Left ventricle myocardium inferior (tissue), 1 donor: Measurements from ENCODE around the gene MVB12A. TPM values are rescaled to one million over a fixed set of nuclear protein-coding genes. Genes with fewer than 3 reads are reported as not detected.

Experiments
- DNase-seq: peaks from one replicate; pipeline ENCODE4 v3.0.0-alpha.2; 2020
- H3K27ac ChIP-seq: fragments of 200-600 bp; replicated peaks from 2 replicates; pipeline ENCODE4 v1.8.0; 2021
- H3K27me3 ChIP-seq: fragments of 200-600 bp; 2 replicates; pipeline ENCODE4 v1.8.0; 2021; ENCODE audit warnings: low read depth
- H3K36me3 ChIP-seq: fragments of 200-600 bp; 2 replicates; pipeline ENCODE4 v1.8.0; 2021
- H3K4me1 ChIP-seq: fragments of 200-600 bp; 2 replicates; pipeline ENCODE4 v1.8.0; 2021
- H3K4me3 ChIP-seq: fragments of 200-600 bp; 2 replicates; pipeline ENCODE4 v1.8.0; 2021; ENCODE audit warnings: mild to moderate bottlenecking, moderate library complexity
- H3K9me3 ChIP-seq: fragments of 200-600 bp; replicated peaks from 2 replicates; pipeline ENCODE4 v1.8.0; 2021
- CTCF ChIP-seq: fragments of 200-600 bp; IDR thresholded peaks from 2 replicates; pipeline ENCODE4 v1.8.0; 2021; ENCODE audit warnings: antibody characterized with exemption, mild to moderate bottlenecking, borderline replicate concordance
- intact Hi-C: fragments of 100-400 bp; cut with micrococcal nuclease; formaldehyde crosslinking; loops from one replicate; pipeline ENCODE4 v1.11.0; 2022
- total RNA-seq: library from RNA; stranded (reverse); fragmentation: NEBNext Ultra II Directional; extraction: Animal tissue kit (Norgen Biotek cat#: 25700); gene quantifications from one replicate; pipeline ENCODE4 v1.2.1, GENCODE V29; 2021
- donor health status: DM: no; HTN: yes; CAD: no; lungs with severe emphysema.

Gene MVB12A
- total RNA-seq, 1 donor from 2014 or later: 19.6 TPM

- Histone ChIP-seq H3K4me3 (peak overlapping the region; percentile 93), H3K36me3 (peaks cover 13% of the 10 kb centered on the region), H3K27me3 (no peaks in the 10 kb centered on the region), H3K9me3 (no peaks in the 10 kb centered on the region), H3K4me1 (peaks cover 75% of the 10 kb centered on the region), H3K27ac (peak overlapping the region; percentile 36)
- TF ChIP-seq CTCF: no peak
- DNase-seq: no peak
- intact Hi-C loops: loop anchor here (2.0 kb wide), 1 partner anchor 39 kb away; the partner anchor contains the start of gene PGLS
Measured at GRCh38 chr19:17471410-17472125, 51.7 kb downstream of the MVB12A start.

GRCh38 chr19:17473041-17473440, 53.2 kb downstream of the MVB12A start:
- intact Hi-C loops: no loop called here
- Histone ChIP-seq H3K9me3 (no peaks in the 10 kb centered on the region), H3K27ac (peak overlapping the region; percentile 80), H3K4me1 (peaks cover 67% of the 10 kb centered on the region), H3K27me3 (no peaks in the 10 kb centered on the region), H3K36me3 (peaks cover 13% of the 10 kb centered on the region), H3K4me3 (no peak overlapping the region)
- TF ChIP-seq CTCF: no peak
- DNase-seq: no peak

Other genes with a start within 250 kb of the MVB12A start
- gene USE1, start 204.7 kb upstream of the MVB12A start, total RNA-seq: 27.5 TPM
- 21.2 TPM for gene OCEL1, start 193.8 kb upstream of the MVB12A start, total RNA-seq
- 60.1 TPM for gene NR2F6, start 174.1 kb upstream of the MVB12A start, total RNA-seq
- gene USHBP1, start 155.3 kb upstream of the MVB12A start, total RNA-seq: 7.0 TPM
- gene BABAM1, start 152.6 kb upstream of the MVB12A start, total RNA-seq: 72.7 TPM
- 0.11 TPM for gene ANKLE1, start 138.1 kb upstream of the MVB12A start, total RNA-seq
- gene ABHD8, start 116.6 kb upstream of the MVB12A start, total RNA-seq: 11.7 TPM
- 206 TPM for gene MRPL34, start 114.2 kb upstream of the MVB12A start, total RNA-seq
- gene DDA1, start 110.5 kb upstream of the MVB12A start, total RNA-seq: 35.7 TPM
- gene ANO8, start 85.2 kb upstream of the MVB12A start, total RNA-seq: 6.8 TPM
- 10.8 TPM for gene GTPBP3, start 82.5 kb upstream of the MVB12A start, total RNA-seq
- 36.9 TPM for gene PLVAP, start 42.7 kb upstream of the MVB12A start, total RNA-seq
- gene CCDC194, start 25.9 kb upstream of the MVB12A start, total RNA-seq: not detected
- gene BST2, start 14.4 kb upstream of the MVB12A start, total RNA-seq: 42.2 TPM
- 0.14 TPM for gene TMEM221, start 28.6 kb downstream of the MVB12A start, total RNA-seq
- 0.33 TPM for gene NXNL1, start 40.9 kb downstream of the MVB12A start, total RNA-seq
- gene SLC27A1, start 50.5 kb downstream of the MVB12A start, total RNA-seq: 59.3 TPM
- 19.9 TPM for gene PGLS, start 91.6 kb downstream of the MVB12A start, total RNA-seq
- gene COLGALT1, start 135.6 kb downstream of the MVB12A start, total RNA-seq: 31.2 TPM